HFFc6 (cell line): Measurements from ENCODE around the gene PKD1L1. TPM values are rescaled to one million over a fixed set of nuclear protein-coding genes. Genes with fewer than 3 reads are reported as not detected.

Experiments used
- DNase-seq: peaks from one replicate; pipeline ENCODE4 v3.0.0-alpha.2; 2018
- H3K27ac Mint-ChIP-seq: 2 replicates; pipeline ENCODE4 v1.8.0; 2020; ENCODE audit warnings: mild to moderate bottlenecking, mixed read lengths
- H3K27me3 Mint-ChIP-seq: 2 replicates; pipeline ENCODE4 v1.8.0; 2021; ENCODE audit warnings: mild to moderate bottlenecking, moderate library complexity, mixed read lengths; ENCODE audit not compliant: insufficient read depth
- H3K36me3 Mint-ChIP-seq: 2 replicates; pipeline ENCODE4 v1.8.0; 2021; ENCODE audit warnings: low read depth, mixed read lengths
- H3K4me1 Mint-ChIP-seq: 2 replicates; pipeline ENCODE4 v1.8.0; 2020; ENCODE audit warnings: low read depth, mixed read lengths
- H3K4me3 Mint-ChIP-seq: 2 replicates; pipeline ENCODE4 v1.8.0; 2020; ENCODE audit warnings: mild to moderate bottlenecking, moderate library complexity, mixed read lengths
- H3K9me3 Mint-ChIP-seq: 2 replicates; pipeline ENCODE4 v1.8.0; 2020; ENCODE audit warnings: mild to moderate bottlenecking, mixed read lengths
- total RNA-seq, 6 experiments: library from RNA; stranded (reverse); fragmentation: NEBNext Ultra II Directional; extraction: Animal tissue kit (Norgen Biotek cat#: 25700); gene quantifications; 2 replicates in 1 of 6; 3 replicates in 5 of 6; pipeline ENCODE4 v1.2.3, GENCODE V29; 2021
- TF ChIP-seq, protein P1 (sequence below): fragments of 200-600 bp; sonication (generic); IDR thresholded peaks from 2 replicates; pipeline ENCODE4 v1.5.0; 2021; ENCODE audit warnings: antibody characterized with exemption, mild to moderate bottlenecking

The PKD1L1 gene
- total RNA-seq, 6 experiments from 2014 or later: 0.03 to 0.14 TPM; not detected in 4

DNA sequence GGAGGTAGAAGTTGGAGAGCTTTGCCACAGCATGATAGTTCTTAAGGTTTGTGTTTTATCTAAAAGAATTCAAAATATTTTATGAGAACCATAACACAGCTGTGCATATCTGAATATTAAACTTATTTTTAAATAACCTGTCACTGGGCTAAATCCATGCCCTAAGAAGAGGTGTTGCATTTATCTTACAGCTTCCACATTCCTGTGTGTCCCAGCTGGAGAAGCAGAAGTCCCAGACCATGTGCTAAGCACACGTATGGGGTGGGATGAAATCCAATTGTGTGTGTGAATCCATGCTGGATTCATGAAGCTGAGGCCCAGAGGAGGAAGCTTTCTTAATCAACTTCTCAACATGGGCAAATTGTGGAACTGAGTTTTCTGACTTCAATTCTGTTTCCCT is 121.5 kb downstream of the PKD1L1 start:
- Mint-ChIP-seq H3K27ac (no peak overlapping the region), H3K4me3 (no peak overlapping the region), H3K27me3 (no peaks in the 10 kb centered on the region; the same call in 1 of the 2 replicates), H3K9me3 (no peaks in the 10 kb centered on the region), H3K36me3 (no peaks in the 10 kb centered on the region), H3K4me1 (peaks cover 6% of the 10 kb centered on the region)
- TF ChIP-seq, protein P1, sequence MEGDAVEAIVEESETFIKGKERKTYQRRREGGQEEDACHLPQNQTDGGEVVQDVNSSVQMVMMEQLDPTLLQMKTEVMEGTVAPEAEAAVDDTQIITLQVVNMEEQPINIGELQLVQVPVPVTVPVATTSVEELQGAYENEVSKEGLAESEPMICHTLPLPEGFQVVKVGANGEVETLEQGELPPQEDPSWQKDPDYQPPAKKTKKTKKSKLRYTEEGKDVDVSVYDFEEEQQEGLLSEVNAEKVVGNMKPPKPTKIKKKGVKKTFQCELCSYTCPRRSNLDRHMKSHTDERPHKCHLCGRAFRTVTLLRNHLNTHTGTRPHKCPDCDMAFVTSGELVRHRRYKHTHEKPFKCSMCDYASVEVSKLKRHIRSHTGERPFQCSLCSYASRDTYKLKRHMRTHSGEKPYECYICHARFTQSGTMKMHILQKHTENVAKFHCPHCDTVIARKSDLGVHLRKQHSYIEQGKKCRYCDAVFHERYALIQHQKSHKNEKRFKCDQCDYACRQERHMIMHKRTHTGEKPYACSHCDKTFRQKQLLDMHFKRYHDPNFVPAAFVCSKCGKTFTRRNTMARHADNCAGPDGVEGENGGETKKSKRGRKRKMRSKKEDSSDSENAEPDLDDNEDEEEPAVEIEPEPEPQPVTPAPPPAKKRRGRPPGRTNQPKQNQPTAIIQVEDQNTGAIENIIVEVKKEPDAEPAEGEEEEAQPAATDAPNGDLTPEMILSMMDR: no peak
- DNase-seq: no peak

DNA sequence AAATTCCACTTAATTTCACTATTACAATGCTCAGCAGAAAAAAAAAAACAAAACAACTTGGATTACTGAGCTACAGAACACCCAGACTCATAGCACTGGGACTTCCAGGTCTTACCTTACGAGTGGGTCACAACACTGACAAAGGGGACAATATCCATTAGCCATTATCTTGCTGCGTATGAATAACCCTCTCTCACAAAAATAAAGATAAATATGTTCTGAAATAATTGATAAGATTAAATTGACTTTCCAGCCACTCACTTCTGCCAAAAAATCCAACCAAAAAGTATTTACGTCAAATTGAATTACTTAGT is 128.7 kb downstream of the PKD1L1 start:
- no peak overlapping the region for H3K27ac Mint-ChIP-seq
- H3K4me3 Mint-ChIP-seq: no peak overlapping the region
- H3K9me3 Mint-ChIP-seq: no peaks in the 10 kb centered on the region
- DNase-seq: no peak
- no peaks in the 10 kb centered on the region for H3K36me3 Mint-ChIP-seq
- peaks cover 36% of the 10 kb centered on the region for H3K4me1 Mint-ChIP-seq
- TF ChIP-seq, protein P1: peak; percentile 19
- no peaks in the 10 kb centered on the region for H3K27me3 Mint-ChIP-seq

DNA sequence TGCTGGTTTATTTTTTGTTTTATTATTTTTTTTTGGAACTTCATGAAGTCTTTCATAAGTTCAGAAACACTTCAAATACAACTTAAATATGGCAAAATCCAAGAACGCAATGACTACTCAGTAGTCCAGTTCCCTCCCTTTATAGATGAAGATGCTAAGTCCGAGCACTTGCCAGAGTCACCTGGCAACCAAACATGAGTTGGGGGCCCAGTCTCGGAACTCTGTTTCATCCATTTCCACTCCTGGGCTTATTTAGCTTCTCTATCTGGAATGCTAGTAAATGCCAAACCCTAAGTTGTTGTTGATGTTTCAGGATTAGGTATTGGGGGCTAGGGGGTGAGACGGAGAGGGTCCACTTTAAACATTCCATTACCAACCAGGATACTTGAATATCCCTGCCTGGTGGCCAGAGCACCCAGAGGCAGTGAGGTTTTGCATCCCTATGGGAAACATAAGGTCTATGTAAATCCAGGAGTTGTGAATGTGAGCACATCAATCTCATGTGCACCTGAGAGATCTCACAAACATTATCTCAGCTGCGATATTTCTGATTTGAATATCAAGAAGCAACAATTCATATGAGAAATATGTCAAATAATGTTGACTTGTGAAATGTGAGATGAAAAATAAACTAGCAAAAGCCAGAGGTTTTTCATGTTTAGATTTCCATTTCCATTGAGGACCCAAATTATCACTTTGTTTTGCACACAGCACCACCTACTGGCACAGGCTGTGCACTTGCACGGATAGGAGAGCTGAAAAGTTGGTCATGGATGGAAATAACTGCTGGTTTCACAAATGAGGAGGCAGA is 129.3 kb downstream of the PKD1L1 start:
- H3K27me3 Mint-ChIP-seq: no peaks in the 10 kb centered on the region
- no peaks in the 10 kb centered on the region for H3K9me3 Mint-ChIP-seq
- H3K36me3 Mint-ChIP-seq: no peaks in the 10 kb centered on the region
- peak; percentile 71 for DNase-seq
- peaks cover 36% of the 10 kb centered on the region for H3K4me1 Mint-ChIP-seq
- H3K4me3 Mint-ChIP-seq: no peak overlapping the region
- TF ChIP-seq, protein P1: peak; percentile 98
- H3K27ac Mint-ChIP-seq: no peak overlapping the region

DNA sequence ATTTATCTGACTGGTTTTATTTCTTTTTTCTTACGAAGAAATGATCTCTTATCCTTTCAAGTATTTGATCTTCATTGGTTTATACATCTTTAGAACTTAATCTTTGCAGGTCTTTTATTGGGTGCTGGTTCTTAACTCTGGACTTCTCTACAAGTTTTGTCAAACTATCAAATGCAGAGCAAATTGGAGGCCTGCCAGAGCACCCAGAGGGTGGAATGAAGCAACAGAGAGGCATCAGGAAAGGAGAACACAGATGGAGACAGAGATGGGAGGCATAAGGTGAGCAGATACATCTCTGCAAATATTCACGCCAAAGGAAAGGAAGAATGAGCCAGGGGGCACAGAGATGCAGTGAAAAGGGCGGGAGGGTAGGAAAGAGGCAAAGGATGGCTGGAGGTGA is 130.3 kb downstream of the PKD1L1 start:
- Mint-ChIP-seq H3K36me3 (no peaks in the 10 kb centered on the region), H3K4me1 (peaks cover 36% of the 10 kb centered on the region), H3K9me3 (no peaks in the 10 kb centered on the region), H3K4me3 (no peak overlapping the region), H3K27ac (0 out of 2 replicates have a peak overlapping the region, but pooled peaks have one; percentile 4), H3K27me3 (no peaks in the 10 kb centered on the region)
- TF ChIP-seq, protein P1: no peak
- no peak for DNase-seq

DNA sequence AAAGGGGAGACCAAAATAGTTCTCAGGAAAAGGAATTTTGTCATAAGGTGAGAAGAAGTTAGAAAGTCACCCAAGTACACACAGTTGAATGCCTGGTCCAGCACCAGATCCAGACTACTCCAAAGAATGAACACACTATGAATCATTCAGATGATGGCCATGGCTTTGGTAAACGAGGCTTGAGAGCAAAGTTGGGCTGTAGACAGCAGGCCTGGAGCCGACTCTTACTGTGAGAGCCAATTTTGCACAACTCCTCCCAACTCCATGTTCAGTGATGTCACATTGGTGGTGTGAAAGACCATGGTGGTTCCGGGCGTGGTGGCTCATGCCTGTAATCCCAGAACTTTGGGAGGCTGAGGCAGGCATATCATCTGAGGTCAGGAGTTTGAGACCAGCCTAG is 131.6 kb downstream of the PKD1L1 start:
- peak; percentile 58 for DNase-seq
- no peaks in the 10 kb centered on the region for H3K9me3 Mint-ChIP-seq

More for the DNA sequence above, 131.6 kb downstream of the PKD1L1 start:
- H3K27me3 Mint-ChIP-seq: peaks cover 2% of the 10 kb centered on the region; the same call in 1 of the 2 replicates
- TF ChIP-seq, protein P1: no peak
- H3K4me3 Mint-ChIP-seq: no peak overlapping the region
- peaks cover 36% of the 10 kb centered on the region for H3K4me1 Mint-ChIP-seq
- H3K36me3 Mint-ChIP-seq: no peaks in the 10 kb centered on the region
- H3K27ac Mint-ChIP-seq: peak overlapping the region; percentile 29; the same call in 1 of the 2 replicates
